HG03039 (cell line): ENCODE results near the gene IKBKG.
"Not testable (repeated sequence)": the region's sequence is repeated elsewhere in the genome, so short reads cannot be mapped to it uniquely, and the experiment has no call there.

Experiments used
- ATAC-seq: cut with Tn5 transposase; IDR thresholded peaks from one replicate; pipeline ENCODE4 v1.9.1; 2021; ENCODE audit warnings: mild to moderate bottlenecking, moderate library complexity; ENCODE audit not compliant: unreplicated experiment

The IKBKG gene

GRCh38 chrX:154602226-154602625 lies 54.8 kb downstream of the IKBKG start:
- no peak for ATAC-seq

GRCh38 chrX:154602766-154603437 lies 55.5 kb downstream of the IKBKG start:
- ATAC-seq, result no peak

- no peak for ATAC-seq
Measured at GRCh38 chrX:154603438-154604430, 56.3 kb downstream of the IKBKG start.

- ATAC-seq, result no peak
Measured at GRCh38 chrX:154605566-154605965, 58.1 kb downstream of the IKBKG start.

- ATAC-seq, result no peak
Measured at GRCh38 chrX:154607370-154607769, 60.0 kb downstream of the IKBKG start.

- ATAC-seq, result not testable (repeated sequence)
Measured at GRCh38 chrX:154607976-154608375, 60.6 kb downstream of the IKBKG start.

GRCh38 chrX:154608823-154609222 lies 61.4 kb downstream of the IKBKG start:
- not testable (repeated sequence) for ATAC-seq

GRCh38 chrX:154611146-154611545 lies 63.7 kb downstream of the IKBKG start:
- ATAC-seq, result not testable (repeated sequence)

- ATAC-seq, result not testable (repeated sequence)
Measured at GRCh38 chrX:154613586-154613985, 66.2 kb downstream of the IKBKG start.
